Progenitor cell of endocrine pancreas (in vitro differentiated cells): ENCODE data around the gene CERS4. TPM values are rescaled to one million over a fixed set of nuclear protein-coding genes. Genes with fewer than 3 reads are reported as not detected.
A peak's percentile ranks its signal among the peaks of the same experiment; 100 is the strongest.
"Not testable (repeated sequence)": the region's sequence is repeated elsewhere in the genome, so short reads cannot be mapped to it uniquely, and the experiment has no call there.

Source experiments
- DNase-seq: peaks from one replicate; pipeline ENCODE4 v3.0.0; 2021; ENCODE audit warnings: low spot score; ENCODE audit not compliant: unreplicated experiment
- H3K27ac Mint-ChIP-seq: 2 replicates; pipeline ENCODE4 v1.8.0; 2021; ENCODE audit warnings: mild to moderate bottlenecking, moderate library complexity, mixed read lengths
- H3K27me3 Mint-ChIP-seq: 2 replicates; pipeline ENCODE4 v1.8.0; 2021; ENCODE audit warnings: mixed read lengths
- H3K36me3 Mint-ChIP-seq: 2 replicates; pipeline ENCODE4 v1.8.0; 2022; ENCODE audit warnings: mixed read lengths; ENCODE audit not compliant: insufficient read depth
- H3K4me1 Mint-ChIP-seq: 2 replicates; pipeline ENCODE4 v1.8.0; 2021; ENCODE audit warnings: low read depth, mixed read lengths
- H3K4me3 Mint-ChIP-seq: 2 replicates; pipeline ENCODE4 v1.8.0; 2021; ENCODE audit warnings: low read depth, mild to moderate bottlenecking, moderate library complexity, mixed read lengths
- H3K9me3 Mint-ChIP-seq: 2 replicates; pipeline ENCODE4 v1.8.0; 2021; ENCODE audit warnings: low read depth, mixed read lengths
- CTCF ChIP-seq: fragments of 200-600 bp; sonication (generic); IDR thresholded peaks from one replicate; pipeline ENCODE4 v1.5.0; 2021; ENCODE audit warnings: antibody characterized with exemption, mild to moderate bottlenecking; ENCODE audit not compliant: unreplicated experiment
- total RNA-seq: library from RNA; stranded (reverse); gene quantifications from 2 replicates; pipeline ENCODE4 v1.2.1, GENCODE V29; 2021

CERS4 gene
- total RNA-seq, 1 donor from 2014 or later, result 78.4 TPM

GRCh38 chr19:8265872-8266271 is 56.7 kb downstream of the CERS4 start:
- DNase-seq, result no peak
- Mint-ChIP-seq H3K27me3 (peaks cover 7% of the 10 kb centered on the region), H3K27ac (no peak overlapping the region), H3K4me3 (no peak overlapping the region), H3K4me1 (no peaks in the 10 kb centered on the region), H3K36me3 (no peaks in the 10 kb centered on the region), H3K9me3 (peaks cover 3% of the 10 kb centered on the region)
- TF ChIP-seq CTCF, result no peak

GRCh38 chr19:8269724-8270123 is 60.6 kb downstream of the CERS4 start:
- H3K4me1 Mint-ChIP-seq, result no peaks in the 10 kb centered on the region
- peaks cover 3% of the 10 kb centered on the region for H3K9me3 Mint-ChIP-seq
- no peak overlapping the region for H3K4me3 Mint-ChIP-seq

GRCh38 chr19:8276508-8276907 is 67.3 kb downstream of the CERS4 start:
- H3K4me1 Mint-ChIP-seq, H3K4me3 Mint-ChIP-seq, H3K27ac Mint-ChIP-seq, H3K27me3 Mint-ChIP-seq, H3K36me3 Mint-ChIP-seq, DNase-seq, H3K9me3 Mint-ChIP-seq: not testable (repeated sequence)

More at GRCh38 chr19:8269724-8270123, 60.6 kb downstream of the CERS4 start:
- Mint-ChIP-seq H3K27me3 (peaks cover 7% of the 10 kb centered on the region), H3K27ac (no peak overlapping the region), H3K36me3 (no peaks in the 10 kb centered on the region)
- DNase-seq, result no peak
- no peak for TF ChIP-seq CTCF

- DNase-seq, H3K27ac Mint-ChIP-seq, H3K36me3 Mint-ChIP-seq, H3K9me3 Mint-ChIP-seq, H3K4me3 Mint-ChIP-seq, H3K27me3 Mint-ChIP-seq, H3K4me1 Mint-ChIP-seq: not testable (repeated sequence)
These were observed 82.2 kb downstream of the CERS4 start for GRCh38 chr19:8291337-8291736.

- Mint-ChIP-seq H3K27me3 (no peaks in the 10 kb centered on the region), H3K4me1 (peaks cover 6% of the 10 kb centered on the region)
- DNase-seq, result peak; percentile 5
These were observed 93.2 kb downstream of the CERS4 start for GRCh38 chr19:8302357-8302691.

GRCh38 chr19:8302734-8303133 is 93.6 kb downstream of the CERS4 start:
- H3K4me3 Mint-ChIP-seq, result no peak overlapping the region
- peaks cover 4% of the 10 kb centered on the region for H3K36me3 Mint-ChIP-seq
- no peak for DNase-seq
- no peaks in the 10 kb centered on the region for H3K9me3 Mint-ChIP-seq
- H3K27me3 Mint-ChIP-seq, result no peaks in the 10 kb centered on the region
- no peak for TF ChIP-seq CTCF
- no peak overlapping the region for H3K27ac Mint-ChIP-seq
- H3K4me1 Mint-ChIP-seq, result peaks cover 10% of the 10 kb centered on the region

More at GRCh38 chr19:8302357-8302691, 93.2 kb downstream of the CERS4 start:
- Mint-ChIP-seq H3K36me3 (peaks cover 4% of the 10 kb centered on the region), H3K27ac (no peak overlapping the region), H3K9me3 (no peaks in the 10 kb centered on the region), H3K4me3 (no peak overlapping the region)
- no peak for TF ChIP-seq CTCF
